Activated naive CD4-positive, alpha-beta T cell treated with anti-CD3 and anti-CD28 coated beads, Interleukin-2, amount 10 ng/mL, durations not matched to agents 7 days and 5 days (primary cell): ENCODE data around the gene IGF2BP2.
"Not testable (repeated sequence)": the region's sequence is repeated elsewhere in the genome, so short reads cannot be mapped to it uniquely, and the experiment has no call there.

Experiments used
- CTCF ChIA-PET: fragments of 350-600 bp; sonication (Branson Sonifier 250); formaldehyde crosslinking; loops from one replicate; lab custom pipeline; 2021; ENCODE audit warnings: antibody characterized with exemption; lab: Charles Lee
- DNase-seq: peaks from one replicate; pipeline ENCODE4 v3.0.0-alpha.2; 2020
- H3K27ac Mint-ChIP-seq: one replicate; pipeline ENCODE4 v1.8.0; 2021; ENCODE audit warnings: mild to moderate bottlenecking, moderate library complexity, mixed read lengths
- H3K27me3 Mint-ChIP-seq: one replicate; pipeline ENCODE4 v1.8.0; 2021; ENCODE audit warnings: mild to moderate bottlenecking, mixed read lengths
- H3K36me3 Mint-ChIP-seq: one replicate; pipeline ENCODE4 v1.8.0; 2021; ENCODE audit warnings: mixed read lengths
- H3K4me1 Mint-ChIP-seq: one replicate; pipeline ENCODE4 v1.8.0; 2021; ENCODE audit warnings: mixed read lengths
- H3K4me3 Mint-ChIP-seq: one replicate; pipeline ENCODE4 v1.8.0; 2021; ENCODE audit warnings: mild to moderate bottlenecking, moderate library complexity, mixed read lengths
- H3K9me3 Mint-ChIP-seq: one replicate; pipeline ENCODE4 v1.8.0; 2021; ENCODE audit warnings: mixed read lengths

The IGF2BP2 gene

DNA sequence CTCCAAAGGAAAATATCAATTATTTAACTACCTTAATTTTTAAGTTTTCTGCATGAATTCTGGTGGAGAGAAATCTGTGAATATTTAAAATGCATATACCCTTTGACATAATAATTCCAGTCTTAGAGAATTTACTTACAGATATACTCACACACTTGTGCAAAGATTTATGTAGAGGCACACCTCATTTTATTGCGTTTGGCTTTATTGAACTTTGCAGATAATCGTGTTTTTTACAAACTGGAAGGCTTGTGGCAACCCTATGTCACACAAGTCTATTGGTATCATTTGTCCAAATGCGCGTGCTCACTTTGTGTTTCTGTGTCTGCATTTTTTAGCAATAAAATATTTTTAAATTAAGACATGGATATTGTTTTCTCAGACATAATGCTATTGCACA lies 157.3 kb downstream of the IGF2BP2 start:
- DNase-seq, result no peak
- Mint-ChIP-seq H3K4me3 (no peak overlapping the region), H3K27ac (no peak overlapping the region), H3K27me3 (peaks cover 29% of the 10 kb centered on the region), H3K9me3 (no peaks in the 10 kb centered on the region), H3K36me3 (no peaks in the 10 kb centered on the region), H3K4me1 (no peaks in the 10 kb centered on the region)
- CTCF ChIA-PET, result interaction anchor here (0.6 kb wide), 1 partner anchor 8 kb away, joined by 3 read pairs; no protein-coding TSS in a partner anchor

DNA sequence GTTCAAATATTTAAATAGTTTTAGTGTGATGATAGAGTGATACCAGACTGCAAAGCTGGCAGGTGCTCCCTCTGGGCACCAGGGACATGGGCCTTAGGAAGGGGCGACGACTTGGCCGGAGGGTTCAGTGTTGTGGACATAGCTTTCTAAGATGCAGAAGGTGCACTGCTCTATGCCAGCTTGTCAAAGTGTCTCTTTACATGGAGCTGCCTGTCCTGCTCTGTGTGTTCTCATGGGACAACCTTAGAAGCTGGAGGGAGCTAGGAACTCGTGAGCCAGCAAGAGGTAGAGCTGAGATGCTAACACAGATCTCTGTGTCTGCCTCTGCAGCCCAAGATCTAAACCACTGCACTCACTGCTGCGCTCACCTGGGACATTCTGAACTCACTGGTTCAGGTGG lies 160.9 kb downstream of the IGF2BP2 start:
- H3K27me3 Mint-ChIP-seq, result peaks cover 36% of the 10 kb centered on the region
- H3K9me3 Mint-ChIP-seq, result no peaks in the 10 kb centered on the region
- H3K4me1 Mint-ChIP-seq, result no peaks in the 10 kb centered on the region
- H3K36me3 Mint-ChIP-seq, result no peaks in the 10 kb centered on the region
- DNase-seq, result no peak
- H3K27ac Mint-ChIP-seq, result no peak overlapping the region
- CTCF ChIA-PET, result no interaction called here
- H3K4me3 Mint-ChIP-seq, result no peak overlapping the region

- Mint-ChIP-seq H3K27ac (no peak overlapping the region), H3K36me3 (no peaks in the 10 kb centered on the region), H3K4me1 (no peaks in the 10 kb centered on the region), H3K9me3 (no peaks in the 10 kb centered on the region), H3K4me3 (no peak overlapping the region), H3K27me3 (peaks cover 37% of the 10 kb centered on the region)
- DNase-seq, result no peak
- CTCF ChIA-PET, result interaction anchor here (2.0 to 4.6 kb wide), 3 partner anchors 10 to 104 kb away, joined by 13 to 56 read pairs (median 19); no protein-coding TSS in a partner anchor
These were observed 163.1 kb downstream of the IGF2BP2 start for GRCh38 chr3:185661772-185662171.

DNA sequence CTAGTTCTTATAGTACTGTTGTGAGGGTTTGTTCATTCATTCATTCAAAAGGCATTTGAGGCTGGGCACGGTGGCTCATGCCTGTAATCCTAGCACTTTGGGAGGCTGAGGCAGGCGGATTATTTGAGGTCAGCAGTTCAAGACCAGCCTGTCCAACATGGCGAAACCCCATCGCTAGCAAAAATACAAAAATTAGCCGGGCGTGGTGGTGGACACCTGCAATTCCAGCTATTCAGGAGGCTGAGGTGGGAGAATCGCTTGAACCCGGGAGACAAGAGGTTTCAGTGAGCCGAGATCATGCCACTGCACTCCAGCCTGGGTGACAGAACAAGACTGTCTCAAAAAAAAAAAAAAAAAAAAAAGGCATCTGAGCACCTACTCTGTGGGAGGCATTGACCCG lies 163.5 kb downstream of the IGF2BP2 start:
- CTCF ChIA-PET, result interaction anchor here (1.0 to 4.6 kb wide), 11 partner anchors 10 to 482 kb away, joined by 3 to 56 read pairs (median 8); no protein-coding TSS in a partner anchor
- H3K27ac Mint-ChIP-seq, H3K4me1 Mint-ChIP-seq: not testable (repeated sequence)

DNA sequence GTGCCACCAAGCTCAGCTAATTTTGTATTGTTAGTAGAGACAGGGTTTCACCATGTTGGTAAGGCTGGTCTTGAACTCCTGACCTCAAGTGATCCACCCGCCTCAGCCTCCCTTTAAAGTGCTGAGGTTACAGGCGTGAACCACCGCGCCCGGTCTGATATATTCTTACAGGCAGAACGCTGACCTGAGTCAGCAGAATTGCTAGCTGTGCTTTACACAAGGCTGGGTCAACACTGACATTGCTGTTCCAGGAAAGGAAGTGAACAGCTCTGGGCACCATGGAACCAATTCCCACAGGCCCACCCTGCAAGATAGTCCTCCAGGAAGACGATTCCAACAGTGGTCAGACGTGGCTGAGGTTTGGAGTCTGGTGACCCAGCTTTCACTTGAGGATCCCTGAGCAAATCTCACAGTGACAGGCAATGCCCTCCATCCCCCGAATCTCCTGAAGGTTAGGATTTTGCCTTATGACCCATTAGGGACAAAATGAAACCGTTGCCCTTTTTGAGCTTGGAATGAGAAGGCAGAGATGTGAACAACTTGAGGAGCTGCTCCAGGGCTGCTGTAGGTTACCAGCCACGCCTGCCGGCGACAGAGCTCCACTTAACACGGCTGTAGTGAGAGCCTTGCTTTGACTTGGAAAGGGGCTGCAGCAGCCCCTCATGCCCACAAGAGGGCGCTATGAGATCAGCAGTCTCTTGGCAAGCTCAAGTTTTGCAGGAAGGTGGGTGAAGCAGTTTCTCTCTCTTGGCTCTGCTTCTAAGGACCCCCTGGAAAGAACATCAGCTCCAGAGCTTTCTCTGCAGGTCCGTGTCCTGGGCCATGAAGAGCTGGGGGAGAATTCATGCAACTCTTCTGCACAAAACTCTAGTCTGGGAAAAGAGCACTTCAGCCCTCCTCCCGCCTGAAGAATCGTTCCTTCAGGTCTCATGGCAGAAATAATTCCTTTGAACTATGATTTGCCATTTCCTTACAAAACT lies 164.6 kb downstream of the IGF2BP2 start:
- Mint-ChIP-seq H3K27ac (no peak overlapping the region), H3K36me3 (no peaks in the 10 kb centered on the region), H3K9me3 (no peaks in the 10 kb centered on the region), H3K4me3 (no peak overlapping the region), H3K27me3 (peaks cover 31% of the 10 kb centered on the region), H3K4me1 (no peaks in the 10 kb centered on the region)
- CTCF ChIA-PET, result interaction anchor here (0.6 to 4.6 kb wide), 42 partner anchors 9 to 1580 kb away, joined by 3 to 56 read pairs (median 3); no protein-coding TSS in a partner anchor
- DNase-seq, result peak; percentile 77

More for the DNA sequence above, 163.5 kb downstream of the IGF2BP2 start:
- H3K4me3 Mint-ChIP-seq, H3K36me3 Mint-ChIP-seq, DNase-seq, H3K9me3 Mint-ChIP-seq: not testable (repeated sequence)
- peaks cover 37% of the 10 kb centered on the region for H3K27me3 Mint-ChIP-seq

DNA sequence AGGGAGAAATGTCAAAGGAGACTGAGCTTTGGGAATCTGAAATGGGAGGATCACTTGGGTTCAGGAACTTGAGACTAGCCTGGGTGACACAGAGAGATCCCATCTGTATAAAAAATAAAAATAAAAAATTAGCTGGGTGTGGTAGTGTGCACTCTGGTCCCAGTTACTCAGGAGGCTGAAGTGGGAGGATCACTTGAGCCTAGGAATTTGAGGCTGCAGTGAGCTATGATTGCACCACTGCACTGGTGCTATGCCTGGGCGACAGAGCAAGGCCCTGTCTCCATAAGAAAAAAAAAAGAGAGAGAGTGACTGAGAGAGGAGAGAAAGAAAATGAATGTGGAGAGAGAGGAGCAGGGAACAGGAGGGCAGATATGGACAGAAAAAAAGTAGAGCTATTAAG lies 165.9 kb downstream of the IGF2BP2 start:
- H3K27me3 Mint-ChIP-seq, result peaks cover 26% of the 10 kb centered on the region
- no peaks in the 10 kb centered on the region for H3K36me3 Mint-ChIP-seq
- no peaks in the 10 kb centered on the region for H3K9me3 Mint-ChIP-seq
- no peak overlapping the region for H3K4me3 Mint-ChIP-seq
- H3K27ac Mint-ChIP-seq, result no peak overlapping the region
- H3K4me1 Mint-ChIP-seq, result no peaks in the 10 kb centered on the region
- no peak for DNase-seq
- CTCF ChIA-PET, result interaction anchor here (0.6 to 4.6 kb wide), 9 partner anchors 9 to 572 kb away, joined by 3 to 56 read pairs (median 3); no protein-coding TSS in a partner anchor

- DNase-seq, result no peak
- CTCF ChIA-PET, result interaction anchor here (0.8 to 4.6 kb wide), 4 partner anchors 11 to 272 kb away, joined by 3 to 56 read pairs (median 3); no protein-coding TSS in a partner anchor
These were observed 166.3 kb downstream of the IGF2BP2 start for GRCh38 chr3:185658504-185658912.

GRCh38 chr3:185657691-185658503 lies 166.9 kb downstream of the IGF2BP2 start:
- CTCF ChIA-PET, result interaction anchor here (1.4 kb wide), 1 partner anchor 10 kb away, joined by 3 read pairs; no protein-coding TSS in a partner anchor
- Mint-ChIP-seq H3K4me1 (no peaks in the 10 kb centered on the region), H3K36me3 (no peaks in the 10 kb centered on the region), H3K27me3 (peaks cover 21% of the 10 kb centered on the region), H3K9me3 (no peaks in the 10 kb centered on the region), H3K4me3 (no peak overlapping the region), H3K27ac (no peak overlapping the region)
- DNase-seq, result no peak

More at GRCh38 chr3:185658504-185658912, 166.3 kb downstream of the IGF2BP2 start:
- H3K9me3 Mint-ChIP-seq, result no peaks in the 10 kb centered on the region
- H3K4me3 Mint-ChIP-seq, result no peak overlapping the region
- H3K27ac Mint-ChIP-seq, result no peak overlapping the region
- no peaks in the 10 kb centered on the region for H3K4me1 Mint-ChIP-seq
- H3K36me3 Mint-ChIP-seq, result no peaks in the 10 kb centered on the region
- H3K27me3 Mint-ChIP-seq, result peaks cover 26% of the 10 kb centered on the region

GRCh38 chr3:185657211-185657610 lies 167.6 kb downstream of the IGF2BP2 start:
- DNase-seq, result no peak
- no peak overlapping the region for H3K27ac Mint-ChIP-seq
- CTCF ChIA-PET, result no interaction called here
- no peaks in the 10 kb centered on the region for H3K9me3 Mint-ChIP-seq
- H3K4me1 Mint-ChIP-seq, result no peaks in the 10 kb centered on the region
- H3K27me3 Mint-ChIP-seq, result peaks cover 22% of the 10 kb centered on the region
- no peaks in the 10 kb centered on the region for H3K36me3 Mint-ChIP-seq
- H3K4me3 Mint-ChIP-seq, result no peak overlapping the region

DNA sequence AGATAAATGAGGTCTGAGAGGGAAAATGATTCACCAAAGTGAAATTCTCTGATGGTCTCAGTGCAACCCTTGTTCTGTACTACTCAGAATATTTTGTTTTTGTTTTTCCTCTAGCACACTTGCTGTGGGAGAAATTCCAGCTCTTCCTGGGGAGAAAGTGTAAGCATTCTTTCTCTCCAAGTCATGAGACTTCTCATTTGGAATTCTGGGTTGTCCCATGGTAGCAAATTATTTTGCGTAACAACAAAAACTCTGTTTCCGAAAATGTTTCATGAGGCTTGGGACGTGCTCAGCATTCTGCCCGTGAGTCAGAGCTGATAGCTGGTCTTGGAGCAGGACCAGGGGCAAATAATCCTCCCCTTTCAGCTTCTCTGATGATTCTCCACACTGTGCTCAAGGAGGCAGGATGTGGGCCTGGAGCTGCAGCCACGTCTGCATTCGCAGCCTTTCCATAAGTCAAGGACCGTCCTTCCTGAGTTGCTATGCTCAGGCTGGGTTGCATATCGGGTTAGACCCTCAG lies 168.5 kb downstream of the IGF2BP2 start:
- CTCF ChIA-PET, result interaction anchor here (1.3 kb wide), 1 partner anchor 112 kb away, joined by 3 read pairs; no protein-coding TSS in a partner anchor
- H3K27ac Mint-ChIP-seq, result no peak overlapping the region
- no peaks in the 10 kb centered on the region for H3K9me3 Mint-ChIP-seq
- peaks cover 25% of the 10 kb centered on the region for H3K27me3 Mint-ChIP-seq
- no peak overlapping the region for H3K4me3 Mint-ChIP-seq
- H3K4me1 Mint-ChIP-seq, result no peaks in the 10 kb centered on the region
- no peak for DNase-seq
- no peaks in the 10 kb centered on the region for H3K36me3 Mint-ChIP-seq

- no peak overlapping the region for H3K27ac Mint-ChIP-seq
- CTCF ChIA-PET, result interaction anchor here (1.3 kb wide), 1 partner anchor 112 kb away, joined by 3 read pairs; no protein-coding TSS in a partner anchor
- H3K9me3 Mint-ChIP-seq, result no peaks in the 10 kb centered on the region
- H3K4me3 Mint-ChIP-seq, result no peak overlapping the region
- H3K36me3 Mint-ChIP-seq, result no peaks in the 10 kb centered on the region
- H3K4me1 Mint-ChIP-seq, result no peaks in the 10 kb centered on the region
- DNase-seq, result no peak
- peaks cover 23% of the 10 kb centered on the region for H3K27me3 Mint-ChIP-seq
These were observed 169.2 kb downstream of the IGF2BP2 start for GRCh38 chr3:185655426-185656320.

GRCh38 chr3:185654758-185655145 lies 170.1 kb downstream of the IGF2BP2 start:
- no peak for DNase-seq
- Mint-ChIP-seq H3K4me3 (no peak overlapping the region), H3K4me1 (no peaks in the 10 kb centered on the region), H3K27me3 (peaks cover 17% of the 10 kb centered on the region), H3K9me3 (no peaks in the 10 kb centered on the region), H3K27ac (no peak overlapping the region), H3K36me3 (no peaks in the 10 kb centered on the region)
- CTCF ChIA-PET, result no interaction called here
